GM21381 (cell line): ENCODE measurements around the gene NKAIN1.

Source experiments
- ATAC-seq: cut with Tn5 transposase; IDR thresholded peaks from one replicate; pipeline ENCODE4 v1.9.1; 2021; ENCODE audit warnings: mild to moderate bottlenecking, moderate library complexity; ENCODE audit not compliant: unreplicated experiment

The NKAIN1 gene

DNA sequence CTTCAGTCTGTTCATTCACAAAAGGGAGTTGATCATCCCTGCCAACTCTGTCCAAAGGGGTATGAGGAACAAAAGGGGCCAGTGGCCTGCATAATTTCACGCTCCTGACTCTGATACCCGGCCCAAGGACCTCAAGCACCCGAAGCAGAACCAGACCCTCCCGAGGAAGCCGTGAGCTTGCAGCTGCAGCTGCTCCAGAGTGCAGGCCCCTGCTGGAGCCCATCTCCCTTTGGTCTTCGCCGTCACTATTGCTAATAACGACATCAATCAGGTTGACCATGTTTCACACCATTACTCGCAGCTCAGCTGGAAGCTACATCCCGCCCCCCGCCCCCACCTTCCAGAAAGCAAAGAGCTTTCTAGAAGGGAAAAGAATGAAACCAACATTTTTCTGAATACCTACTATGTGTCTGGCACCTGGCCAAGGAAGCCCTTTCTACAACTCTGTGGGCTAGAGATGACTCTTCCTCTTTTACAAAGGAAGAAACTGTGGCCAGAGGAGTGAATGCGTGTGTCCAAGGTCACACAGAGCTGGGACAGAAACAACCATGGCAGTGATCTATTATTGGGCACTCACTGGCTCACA, 5.5 kb downstream of the NKAIN1 start:
- ATAC-seq = no peak

GRCh38 chr1:31232689-31233088, 7.0 kb downstream of the NKAIN1 start:
- ATAC-seq = no peak

DNA sequence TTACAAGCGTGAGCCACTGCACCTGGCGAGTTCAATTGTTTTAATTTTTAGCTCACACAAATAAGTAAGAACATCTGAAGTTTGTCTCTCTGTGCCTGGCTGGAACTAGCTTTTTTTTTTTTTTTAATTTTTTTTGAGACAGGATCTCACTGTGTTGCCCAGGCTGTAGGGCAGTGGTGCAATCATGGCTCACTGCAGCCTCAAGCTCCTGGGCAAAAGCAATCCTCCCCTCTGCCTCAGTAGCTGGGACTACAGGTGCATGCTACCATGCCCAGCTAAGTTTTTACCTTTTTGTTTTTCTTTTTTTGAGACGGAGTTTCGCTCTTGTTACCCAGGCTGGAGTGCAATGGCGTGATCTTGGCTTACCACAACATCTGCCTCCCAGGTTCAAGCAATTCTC, 7.9 kb downstream of the NKAIN1 start:
- ATAC-seq = no peak

- no peak for ATAC-seq
These were observed 9.3 kb downstream of the NKAIN1 start for GRCh38 chr1:31230378-31230777.

GRCh38 chr1:31228986-31229385, 10.7 kb downstream of the NKAIN1 start:
- ATAC-seq = no peak

DNA sequence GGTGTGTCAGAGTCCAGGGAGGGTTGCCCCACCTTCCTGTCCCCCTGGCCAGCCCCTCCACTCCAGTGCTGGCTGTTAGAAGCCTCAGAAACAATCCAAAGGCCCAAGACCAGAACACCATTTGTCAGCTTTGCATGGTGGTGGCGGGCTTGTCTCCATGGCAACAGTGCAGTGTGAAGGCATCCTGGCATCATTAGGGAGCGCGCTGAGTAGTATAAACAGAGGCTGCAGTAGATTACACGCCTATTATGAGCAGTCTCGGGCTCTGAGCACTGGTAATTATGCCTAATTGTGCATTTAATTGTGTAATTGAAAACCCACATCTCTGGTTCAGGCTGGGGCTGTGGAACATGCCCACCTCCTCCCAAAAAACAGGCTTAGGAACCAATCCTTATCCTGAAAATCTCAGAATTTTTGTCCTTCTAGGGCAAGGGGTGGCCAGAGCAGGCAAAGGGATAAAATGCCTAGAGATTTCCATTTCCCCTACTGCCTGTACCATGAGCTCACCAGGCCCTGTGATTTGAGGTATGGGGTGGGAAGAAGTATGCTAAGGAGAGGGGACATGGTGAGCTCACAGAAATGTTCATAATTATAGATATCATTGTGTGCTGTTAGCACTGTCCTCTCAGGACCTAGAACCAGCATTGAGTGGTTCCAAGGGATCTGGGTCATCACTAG, 11.7 kb downstream of the NKAIN1 start:
- ATAC-seq = no peak

DNA sequence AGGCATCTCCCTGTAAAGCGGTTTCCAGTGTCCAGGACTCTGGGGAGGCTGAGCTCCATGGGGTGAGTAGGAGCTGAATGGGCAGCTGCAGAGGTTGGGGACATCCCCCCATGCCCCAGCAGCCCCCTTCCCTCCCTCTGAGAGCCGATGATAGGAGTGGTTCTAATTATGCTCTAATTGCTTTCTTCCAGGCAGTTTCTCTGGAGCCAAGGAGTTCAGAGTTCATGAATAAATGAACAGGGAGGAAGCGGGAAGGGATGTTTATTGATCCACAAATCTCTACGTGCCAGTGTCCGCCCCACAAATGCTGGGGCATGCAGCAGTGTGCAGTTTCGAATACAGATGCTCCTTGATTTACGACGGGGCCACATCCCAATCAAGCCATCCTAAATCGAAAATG, 15.6 kb downstream of the NKAIN1 start:
- ATAC-seq = no peak

GRCh38 chr1:31222176-31222575, 17.5 kb downstream of the NKAIN1 start:
- no peak for ATAC-seq

DNA sequence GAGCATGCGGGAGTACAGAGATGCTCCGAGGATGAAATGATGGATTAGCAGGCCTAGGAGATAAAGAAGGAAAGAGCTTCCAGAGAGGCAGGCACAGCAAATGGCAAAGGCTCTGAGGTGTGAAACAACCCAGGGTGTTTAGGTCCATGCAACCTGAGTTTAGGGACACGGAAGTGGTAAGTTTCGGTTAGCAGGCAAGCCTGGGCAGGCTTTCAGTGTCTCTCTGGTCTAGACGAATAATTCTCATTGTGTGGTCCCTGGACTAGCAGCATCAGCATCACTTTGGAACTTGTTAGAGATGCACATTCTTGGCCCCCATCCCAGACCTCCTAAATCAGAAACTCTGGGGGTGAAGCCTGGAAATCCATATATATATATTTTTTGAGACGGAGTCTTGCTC, 18.6 kb downstream of the NKAIN1 start:
- no peak for ATAC-seq

- ATAC-seq = no peak
These were observed 20.2 kb downstream of the NKAIN1 start for GRCh38 chr1:31219489-31219888.

- no peak for ATAC-seq
These were observed 21.0 kb downstream of the NKAIN1 start for GRCh38 chr1:31218705-31219104.

DNA sequence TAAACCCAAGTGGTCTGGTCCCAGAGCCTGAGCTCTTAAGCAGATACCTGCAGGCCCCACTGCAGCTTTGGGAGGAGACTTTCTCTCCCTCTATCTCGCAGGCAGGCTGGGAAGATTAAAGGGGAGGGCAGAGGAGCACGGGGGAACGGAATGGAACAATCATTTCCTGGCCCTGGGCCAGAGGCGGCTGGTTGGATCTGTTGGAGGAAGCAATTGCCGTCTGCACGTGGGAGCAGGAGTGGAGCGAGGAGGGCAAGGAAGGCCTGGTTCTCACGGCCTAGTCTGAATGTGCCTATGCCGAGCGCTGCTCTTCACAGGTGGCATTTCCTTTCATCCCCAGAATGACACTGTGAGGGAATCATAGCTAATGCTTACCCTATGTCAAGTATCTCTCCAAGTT, 23.7 kb downstream of the NKAIN1 start:
- ATAC-seq = no peak

- no peak for ATAC-seq
These were observed 24.6 kb downstream of the NKAIN1 start for GRCh38 chr1:31215065-31215570.

DNA sequence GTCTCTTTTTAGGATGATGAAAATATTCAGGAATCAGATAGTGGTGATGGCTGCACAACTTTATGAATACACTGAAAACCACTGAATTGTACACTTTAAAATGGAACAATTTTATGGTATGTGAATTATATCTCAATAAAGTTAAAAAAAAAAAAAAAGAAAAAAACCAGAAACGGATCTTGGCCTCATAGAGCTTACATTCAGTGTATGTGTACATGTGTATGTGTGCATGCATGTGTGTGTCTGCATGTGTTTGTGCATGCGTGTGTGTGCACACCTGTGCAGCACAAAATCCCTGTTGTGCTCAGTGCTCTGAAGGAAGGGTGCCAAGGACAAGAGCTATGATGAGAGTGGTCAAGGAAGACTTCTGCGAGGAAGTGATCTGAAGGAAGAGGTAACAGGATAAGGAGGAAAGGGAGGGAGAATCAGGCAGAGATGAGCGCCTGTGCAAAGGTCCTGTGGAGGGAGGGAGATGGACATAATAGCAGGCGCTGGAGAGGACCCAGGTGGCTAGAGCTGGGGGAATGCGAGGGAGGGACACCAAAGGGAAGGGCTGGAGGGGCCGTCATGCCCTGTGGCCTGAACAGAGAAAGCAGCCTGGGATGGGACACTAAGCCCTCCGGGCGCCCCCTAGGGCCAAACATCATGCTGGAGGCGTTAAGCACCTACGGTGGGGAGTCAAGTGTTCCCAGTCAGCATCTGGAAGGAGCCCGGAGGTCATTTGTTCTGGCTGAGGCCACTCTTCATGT, 25.2 kb downstream of the NKAIN1 start:
- ATAC-seq = no peak

DNA sequence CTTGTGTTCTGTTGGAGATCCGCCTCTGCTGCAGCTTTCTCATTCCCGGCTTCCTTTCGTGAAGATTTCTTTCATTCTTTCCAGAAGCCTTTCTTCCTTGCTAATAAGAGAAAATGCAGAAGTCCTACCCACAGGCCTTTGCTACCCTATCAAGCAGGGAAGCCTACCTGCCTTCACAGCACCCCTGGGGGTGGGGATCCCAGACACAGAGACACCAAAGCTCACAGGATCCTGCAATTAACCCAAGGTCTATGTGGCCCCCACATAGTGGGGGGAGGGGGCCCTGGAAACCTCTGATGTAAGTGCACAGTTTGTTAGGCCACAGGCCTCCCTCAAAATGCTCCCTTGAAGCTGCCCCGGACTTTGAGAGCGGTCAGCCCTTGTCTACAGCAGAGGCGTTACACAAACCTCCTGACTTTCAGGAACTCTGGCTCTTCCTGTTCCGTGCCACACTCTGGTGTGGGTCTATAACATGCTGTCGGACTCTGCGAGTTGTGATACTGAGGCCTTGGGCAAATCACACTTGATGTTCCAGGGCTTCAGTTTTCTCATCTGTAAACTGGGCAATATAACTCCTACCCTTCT, 31.2 kb downstream of the NKAIN1 start:
- ATAC-seq = no peak

- ATAC-seq = no peak
These were observed 32.1 kb downstream of the NKAIN1 start for GRCh38 chr1:31207569-31207968.

- ATAC-seq = no peak
These were observed 32.6 kb downstream of the NKAIN1 start for GRCh38 chr1:31207046-31207445.

GRCh38 chr1:31203215-31203614, 36.5 kb downstream of the NKAIN1 start:
- no peak for ATAC-seq

GRCh38 chr1:31201931-31202360, 37.7 kb downstream of the NKAIN1 start:
- no peak for ATAC-seq

- ATAC-seq = no peak
These were observed 39.7 kb downstream of the NKAIN1 start for GRCh38 chr1:31199949-31200348.

GRCh38 chr1:31199236-31199790, 40.4 kb downstream of the NKAIN1 start:
- no peak for ATAC-seq
